ENCODE measurements around the gene TRNAU1AP. TPM values are rescaled to one million over a fixed set of nuclear protein-coding genes. Genes with fewer than 3 reads are reported as not detected.
"Not testable (repeated sequence)": the region's sequence is repeated elsewhere in the genome, so short reads cannot be mapped to it uniquely, and the experiment has no call there.

Gene TRNAU1AP
- total and polyA plus RNA-seq, 4 experiments from 2014 or later = 25.8 to 46.7 (median 38.5) TPM

- ChIA-PET POLR2A (ENCODE audit: partially characterized antibody) (interaction anchor here (3.9 kb wide), 1 partner anchor 11 kb away, joined by 42 read pairs; no protein-coding TSS in a partner anchor), CTCF (ENCODE audit: partially characterized antibody) (no interaction called here)
- Histone ChIP-seq H3K4me3 (ENCODE audit: low read length in 2 of 2) (peak overlapping the region in 1 of 2 donors; percentile 19), H3K9me3 (ENCODE audit: control insufficient read depth in 1 of 2, low read length in 2 of 2) (no peaks in the 10 kb centered on the region), H3K36me3 (ENCODE audit: insufficient read depth, low read length) (no peaks in the 10 kb centered on the region), H3K4me1 (ENCODE audit: insufficient read depth, low read length) (peaks cover 4% of the 10 kb centered on the region), H3K27ac (ENCODE audit: low read depth, low read length) (no peak overlapping the region), H3K27me3 (ENCODE audit: insufficient read depth, low read length) (peaks cover 4% of the 10 kb centered on the region)
- Mint-ChIP-seq H3K36me3 (no peaks in the 10 kb centered on the region), H3K27ac (peak overlapping the region in 3 of 7 donors; percentile 47 to 78 (median 57)), H3K4me1 (peaks cover 0 to 13% (median 4%) of the 10 kb centered on the region in 4 donors), H3K4me3 (peak overlapping the region; percentile 76 to 89 (median 82)), H3K27me3 (peaks cover 3 to 4% of the 10 kb centered on the region in 2 donors), H3K9me3 (peaks cover 0 to 2% (median 0%) of the 10 kb centered on the region in 8 donors)
- peak in 1 of 5 donors; percentile 24 for DNase-seq
- intact Hi-C loops (cut with micrococcal nuclease) = no loop called here
Observed at GRCh38 chr1:28592321-28593071, 39.6 kb downstream of the TRNAU1AP start.

GRCh38 chr1:28593988-28594356 is 41.1 kb downstream of the TRNAU1AP start:
- DNase-seq; H3K36me3 ChIP-seq (ENCODE audit: insufficient read depth, low read length); H3K4me3 ChIP-seq (ENCODE audit: low read length in 2 of 2); POLR2A ChIA-PET (ENCODE audit: partially characterized antibody); H3K9me3 Mint-ChIP-seq; H3K27me3 ChIP-seq (ENCODE audit: insufficient read depth, low read length); H3K4me1 ChIP-seq (ENCODE audit: insufficient read depth, low read length); H3K27ac ChIP-seq (ENCODE audit: low read depth, low read length); H3K9me3 ChIP-seq (ENCODE audit: control insufficient read depth in 1 of 2, low read length in 2 of 2); H3K4me3 Mint-ChIP-seq; H3K27ac Mint-ChIP-seq; intact Hi-C loops (cut with micrococcal nuclease); CTCF ChIA-PET (ENCODE audit: partially characterized antibody); H3K36me3 Mint-ChIP-seq; H3K27me3 Mint-ChIP-seq: not testable (repeated sequence)
- peaks cover 0 to 13% (median 4%) of the 10 kb centered on the region in 4 donors for H3K4me1 Mint-ChIP-seq

- intact Hi-C loops (cut with micrococcal nuclease); H3K9me3 Mint-ChIP-seq; DNase-seq; H3K4me1 ChIP-seq (ENCODE audit: insufficient read depth, low read length); H3K27me3 ChIP-seq (ENCODE audit: insufficient read depth, low read length); CTCF ChIA-PET (ENCODE audit: partially characterized antibody); H3K9me3 ChIP-seq (ENCODE audit: control insufficient read depth in 1 of 2, low read length in 2 of 2); H3K27ac ChIP-seq (ENCODE audit: low read depth, low read length); H3K4me3 ChIP-seq (ENCODE audit: low read length in 2 of 2); H3K27me3 Mint-ChIP-seq; H3K4me3 Mint-ChIP-seq; H3K36me3 ChIP-seq (ENCODE audit: insufficient read depth, low read length); H3K36me3 Mint-ChIP-seq: not testable (repeated sequence)
- Mint-ChIP-seq H3K4me1 (peaks cover 0 to 13% (median 5%) of the 10 kb centered on the region in 4 donors), H3K27ac (peak overlapping the region in 1 of 7 donors; percentile 50)
- POLR2A ChIA-PET (ENCODE audit: partially characterized antibody) = interaction anchor here (1.8 kb wide), 1 partner anchor 13 kb away, joined by 10 read pairs; no protein-coding TSS in a partner anchor
Observed at GRCh38 chr1:28594686-28595411, 42.0 kb downstream of the TRNAU1AP start.

GRCh38 chr1:28595412-28596191 is 42.7 kb downstream of the TRNAU1AP start:
- H3K4me1 ChIP-seq (ENCODE audit: insufficient read depth, low read length) = peaks cover 4% of the 10 kb centered on the region
- Mint-ChIP-seq H3K27ac (peak overlapping the region in 1 of 7 donors; percentile 50), H3K27me3 (peaks cover 3 to 4% of the 10 kb centered on the region in 2 donors), H3K9me3 (peaks cover 0 to 2% (median 0%) of the 10 kb centered on the region in 8 donors), H3K4me3 (no peak overlapping the region), H3K4me1 (peaks cover 0 to 13% (median 5%) of the 10 kb centered on the region in 4 donors), H3K36me3 (no peaks in the 10 kb centered on the region)
- ChIA-PET CTCF (ENCODE audit: partially characterized antibody) (no interaction called here), POLR2A (ENCODE audit: partially characterized antibody) (interaction anchor here (1.0 to 1.8 kb wide), 2 partner anchors 14 to 17 kb away, joined by 3 to 10 read pairs; no protein-coding TSS in a partner anchor)
- no peak overlapping the region for H3K27ac ChIP-seq (ENCODE audit: low read depth, low read length)
- H3K36me3 ChIP-seq (ENCODE audit: insufficient read depth, low read length) = no peaks in the 10 kb centered on the region
- H3K27me3 ChIP-seq (ENCODE audit: insufficient read depth, low read length) = peaks cover 4% of the 10 kb centered on the region
- no peak overlapping the region for H3K4me3 ChIP-seq (ENCODE audit: low read length in 2 of 2)
- no peak for DNase-seq
- H3K9me3 ChIP-seq (ENCODE audit: control insufficient read depth in 1 of 2, low read length in 2 of 2) = no peaks in the 10 kb centered on the region
- intact Hi-C loops (cut with micrococcal nuclease) = no loop called here

GRCh38 chr1:28596276-28596675 is 43.4 kb downstream of the TRNAU1AP start:
- H3K27ac ChIP-seq (ENCODE audit: low read depth, low read length); CTCF ChIA-PET (ENCODE audit: partially characterized antibody); DNase-seq; H3K9me3 ChIP-seq (ENCODE audit: control insufficient read depth in 1 of 2, low read length in 2 of 2); H3K4me1 ChIP-seq (ENCODE audit: insufficient read depth, low read length); H3K36me3 Mint-ChIP-seq; intact Hi-C loops (cut with micrococcal nuclease); H3K4me3 ChIP-seq (ENCODE audit: low read length in 2 of 2); H3K4me3 Mint-ChIP-seq; H3K36me3 ChIP-seq (ENCODE audit: insufficient read depth, low read length); H3K27me3 Mint-ChIP-seq; H3K27ac Mint-ChIP-seq; H3K9me3 Mint-ChIP-seq; H3K27me3 ChIP-seq (ENCODE audit: insufficient read depth, low read length): not testable (repeated sequence)
- H3K4me1 Mint-ChIP-seq = peaks cover 0 to 13% (median 5%) of the 10 kb centered on the region in 4 donors
- POLR2A ChIA-PET (ENCODE audit: partially characterized antibody) = interaction anchor here (0.8 to 1.0 kb wide), 2 partner anchors 18 to 47 kb away, joined by 3 read pairs; partner anchors contain the start of gene TAF12

GRCh38 chr1:28601696-28602095 is 48.8 kb downstream of the TRNAU1AP start:
- DNase-seq = no peak
- Mint-ChIP-seq H3K4me1 (peaks cover 0 to 2% (median 0%) of the 10 kb centered on the region in 4 donors), H3K4me3 (no peak overlapping the region), H3K9me3 (peaks cover 0 to 3% (median 0%) of the 10 kb centered on the region in 8 donors), H3K27me3 (no peaks in the 10 kb centered on the region), H3K27ac (peak overlapping the region in 1 of 7 donors; percentile 48), H3K36me3 (peaks cover 16 to 38% of the 10 kb centered on the region in 2 donors)
- Histone ChIP-seq H3K4me1 (ENCODE audit: insufficient read depth, low read length) (no peaks in the 10 kb centered on the region), H3K27ac (ENCODE audit: low read depth, low read length) (no peak overlapping the region), H3K27me3 (ENCODE audit: insufficient read depth, low read length) (no peaks in the 10 kb centered on the region), H3K4me3 (ENCODE audit: low read length in 2 of 2) (no peak overlapping the region), H3K36me3 (ENCODE audit: insufficient read depth, low read length) (peaks cover 23% of the 10 kb centered on the region), H3K9me3 (ENCODE audit: control insufficient read depth in 1 of 2, low read length in 2 of 2) (no peaks in the 10 kb centered on the region)
- intact Hi-C loops (cut with micrococcal nuclease) = loop anchor here (5.0 to 10.0 kb wide), 2 partner anchors 197 to 354 kb away; no protein-coding TSS in a partner anchor
- ChIA-PET CTCF (ENCODE audit: partially characterized antibody) (interaction anchor here (1.0 to 2.8 kb wide), 3 partner anchors 21 to 192 kb away, joined by 3 to 11 read pairs (median 4); no protein-coding TSS in a partner anchor), POLR2A (ENCODE audit: partially characterized antibody) (interaction anchor here (1.2 to 4.9 kb wide), 2 partner anchors 20 to 48 kb away, joined by 3 to 31 read pairs; no protein-coding TSS in a partner anchor)

Data from CD4-positive, alpha-beta memory T cell (primary cell).